Uterus (tissue), 4 donors: ENCODE measurements around the gene GRM8. TPM values are rescaled to one million over a fixed set of nuclear protein-coding genes. Genes with fewer than 3 reads are reported as not detected.

Source experiments
- DNase-seq, 2 donors: peaks; one replicate each; pipeline ENCODE4 v3.0.0-alpha.2; 2019 to 2020
- H3K27ac ChIP-seq, 2 donors: fragments of 200-600 bp; sonication (generic); 1 replicate in 1 of 2; 2 replicates in 1 of 2; pipeline ENCODE4 v1.5.1; 2016 to 2018
- H3K27me3 ChIP-seq, 2 donors: fragments of 200-600 bp; sonication (generic); one replicate each; pipeline ENCODE4 v1.5.1; 2018 to 2019; ENCODE audit warnings: control low read depth in 1 of 2
- H3K36me3 ChIP-seq, 2 donors: fragments of 200-600 bp; sonication (generic); one replicate each; pipeline ENCODE4 v1.5.1; 2019; ENCODE audit warnings: control low read depth in 1 of 2
- H3K4me1 ChIP-seq, 2 donors: fragments of 200-600 bp; sonication (generic); one replicate each; pipeline ENCODE4 v1.5.1; 2018 to 2019; ENCODE audit warnings: control low read depth in 1 of 2
- H3K4me3 ChIP-seq, 2 donors: fragments of 200-600 bp; sonication (generic); 1 replicate in 1 of 2; 2 replicates in 1 of 2; pipeline ENCODE4 v1.5.1; 2018 to 2019; ENCODE audit warnings: mild to moderate bottlenecking in 1 of 2
- H3K9me3 ChIP-seq, 2 donors: fragments of 200-600 bp; sonication (generic); one replicate each; pipeline ENCODE4 v1.5.1; 2019; ENCODE audit warnings: control low read depth in 1 of 2
- POLR2A ChIP-seq, 2 donors: fragments of 450-650 bp; IDR thresholded peaks; one replicate each; pipeline ENCODE4 v1.6.1; 2016; ENCODE audit warnings: antibody characterized with exemption in 2 of 2, mild to moderate bottlenecking in 1 of 2, moderate library complexity in 1 of 2
- intact Hi-C: fragments of 100-400 bp; cut with DNase I; formaldehyde crosslinking; loops from one replicate; pipeline ENCODE4 v1.15.1; 2023; ENCODE audit warnings: low total_unique reads
- total RNA-seq, 4 donors: library from RNA; depleted of rRNA in 3 of 4; stranded (reverse); fragments of >200 nt in 3 of 4; gene quantifications; one replicate each; pipeline versions ENCODE4 v1.1.0 to v1.2.4, GENCODE V29; 2014 to 2023
- TF ChIP-seq, protein P1 (sequence below), 4 experiments: fragments of 200-600 bp in 2 of 4; fragments of 450-650 bp in 2 of 4; sonication (generic) in 2 of 4; IDR thresholded peaks; one replicate each; pipeline ENCODE4 v1.5.1; 2016 to 2019; ENCODE audit warnings: antibody characterized with exemption in 4 of 4, mild to moderate bottlenecking in 2 of 4, moderate library complexity in 1 of 4
- donor health status: DM: yes; HTN: yes; CAD: no.

GRM8 gene
- total RNA-seq, 4 donors from 2014 or later, result 3.9 TPM; not detected in 3

DNA sequence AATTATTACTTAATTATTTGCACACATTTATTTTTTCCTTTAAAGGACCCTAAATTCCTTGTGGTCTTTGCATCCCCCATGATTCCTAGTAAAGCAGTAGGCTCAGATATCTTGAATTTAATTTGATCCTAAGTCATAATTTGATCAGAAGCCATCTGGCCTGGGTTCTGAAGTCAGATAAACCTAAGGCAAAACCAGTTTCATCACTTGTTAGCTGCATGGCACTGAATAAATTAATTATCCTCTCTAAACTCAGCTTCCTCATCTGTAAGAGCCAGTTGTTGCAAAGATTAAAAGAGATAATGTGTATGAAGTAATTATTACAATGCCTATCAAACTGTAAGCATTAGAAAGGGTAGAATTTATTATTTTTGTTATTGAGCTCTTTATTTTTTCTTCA, 293.1 kb downstream of the GRM8 start:
- TF ChIP-seq POLR2A (IDR thresholded peaks at IDR 0.05), result no peak
- TF ChIP-seq, protein P1, sequence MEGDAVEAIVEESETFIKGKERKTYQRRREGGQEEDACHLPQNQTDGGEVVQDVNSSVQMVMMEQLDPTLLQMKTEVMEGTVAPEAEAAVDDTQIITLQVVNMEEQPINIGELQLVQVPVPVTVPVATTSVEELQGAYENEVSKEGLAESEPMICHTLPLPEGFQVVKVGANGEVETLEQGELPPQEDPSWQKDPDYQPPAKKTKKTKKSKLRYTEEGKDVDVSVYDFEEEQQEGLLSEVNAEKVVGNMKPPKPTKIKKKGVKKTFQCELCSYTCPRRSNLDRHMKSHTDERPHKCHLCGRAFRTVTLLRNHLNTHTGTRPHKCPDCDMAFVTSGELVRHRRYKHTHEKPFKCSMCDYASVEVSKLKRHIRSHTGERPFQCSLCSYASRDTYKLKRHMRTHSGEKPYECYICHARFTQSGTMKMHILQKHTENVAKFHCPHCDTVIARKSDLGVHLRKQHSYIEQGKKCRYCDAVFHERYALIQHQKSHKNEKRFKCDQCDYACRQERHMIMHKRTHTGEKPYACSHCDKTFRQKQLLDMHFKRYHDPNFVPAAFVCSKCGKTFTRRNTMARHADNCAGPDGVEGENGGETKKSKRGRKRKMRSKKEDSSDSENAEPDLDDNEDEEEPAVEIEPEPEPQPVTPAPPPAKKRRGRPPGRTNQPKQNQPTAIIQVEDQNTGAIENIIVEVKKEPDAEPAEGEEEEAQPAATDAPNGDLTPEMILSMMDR (IDR thresholded peaks at IDR 0.05), result no peak
- no peaks in the 10 kb centered on the region for H3K9me3 ChIP-seq
- H3K27me3 ChIP-seq, result no peaks in the 10 kb centered on the region
- DNase-seq, result no peak
- no peak overlapping the region for H3K4me3 ChIP-seq
- H3K27ac ChIP-seq, result no peak overlapping the region
- intact Hi-C loops, result no loop called here
- no peaks in the 10 kb centered on the region for H3K36me3 ChIP-seq
- no peaks in the 10 kb centered on the region for H3K4me1 ChIP-seq

DNA sequence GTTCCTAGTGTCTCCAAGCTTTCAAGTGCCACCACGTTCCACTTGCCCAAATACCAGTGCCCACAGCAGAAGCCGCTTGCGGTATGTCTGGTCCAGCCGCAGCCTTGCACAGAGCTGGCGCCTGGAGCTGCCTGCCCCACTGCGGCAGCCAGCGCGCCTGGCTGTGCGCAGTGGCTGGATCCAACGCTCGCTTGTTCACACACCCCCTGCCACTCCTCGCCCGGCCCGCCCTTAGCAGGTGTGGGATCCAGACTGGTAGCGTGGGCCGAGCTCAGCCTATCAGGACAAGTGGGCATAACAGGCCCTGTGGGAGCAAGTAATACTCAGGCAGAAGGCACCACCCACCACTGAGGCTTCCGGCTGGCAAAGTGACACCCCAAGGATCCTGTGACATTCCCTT, 294.4 kb downstream of the GRM8 start:
- Histone ChIP-seq H3K36me3 (no peaks in the 10 kb centered on the region), H3K4me1 (no peaks in the 10 kb centered on the region), H3K27ac (no peak overlapping the region), H3K9me3 (no peaks in the 10 kb centered on the region), H3K4me3 (no peak overlapping the region), H3K27me3 (no peaks in the 10 kb centered on the region)
- TF ChIP-seq POLR2A (IDR thresholded peaks at IDR 0.05), result no peak
- TF ChIP-seq, protein P1 (IDR thresholded peaks at IDR 0.05), result no peak
- no peak for DNase-seq
- intact Hi-C loops, result no loop called here

DNA sequence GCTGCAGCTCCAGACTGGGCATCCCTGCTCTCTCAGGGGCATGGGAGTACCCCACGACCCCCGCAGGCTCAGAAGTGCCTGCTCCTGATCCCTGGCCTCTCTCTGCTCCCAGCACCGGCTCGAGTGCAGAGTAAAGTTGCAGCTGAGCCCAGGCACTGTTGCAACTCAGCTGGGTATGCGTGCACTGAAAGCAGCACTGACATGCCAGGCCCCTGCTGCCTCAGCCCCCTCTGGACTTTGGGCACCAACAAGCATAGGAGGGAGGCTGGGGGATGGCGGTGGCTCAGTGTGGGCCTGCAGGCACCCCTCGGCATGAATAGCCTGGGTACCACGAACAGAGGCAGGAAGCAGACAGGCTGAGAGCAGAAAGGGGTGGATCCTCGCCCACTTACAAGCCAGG, 295.3 kb downstream of the GRM8 start:
- Histone ChIP-seq H3K9me3 (no peaks in the 10 kb centered on the region), H3K27me3 (no peaks in the 10 kb centered on the region), H3K36me3 (no peaks in the 10 kb centered on the region), H3K4me1 (no peaks in the 10 kb centered on the region), H3K27ac (no peak overlapping the region), H3K4me3 (no peak overlapping the region)
- DNase-seq, result no peak
- TF ChIP-seq, protein P1 (IDR thresholded peaks at IDR 0.05), result no peak
- TF ChIP-seq POLR2A (IDR thresholded peaks at IDR 0.05), result no peak
- intact Hi-C loops, result no loop called here

DNA sequence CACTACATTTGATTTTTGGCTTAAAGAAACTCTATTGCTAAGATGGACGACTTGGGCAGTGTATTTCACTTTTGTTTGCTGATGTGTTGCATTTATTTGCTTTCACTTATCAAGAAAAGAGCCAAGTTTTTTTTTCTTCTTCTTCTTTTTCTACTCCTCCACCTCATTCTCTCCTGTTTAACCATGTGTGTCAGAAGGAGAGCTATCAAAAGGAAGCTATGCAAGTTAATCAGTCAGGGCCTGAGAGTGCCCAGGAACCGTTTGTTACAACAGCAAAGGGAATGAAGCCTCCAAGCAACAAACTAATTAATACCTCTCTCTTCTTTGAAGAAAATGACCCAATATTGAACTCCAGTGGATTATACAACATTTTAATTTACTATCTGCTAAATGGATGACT, 299.3 kb downstream of the GRM8 start:
- TF ChIP-seq, protein P1 (IDR thresholded peaks at IDR 0.05), result no peak
- TF ChIP-seq POLR2A (IDR thresholded peaks at IDR 0.05), result no peak
- intact Hi-C loops, result no loop called here
- DNase-seq, result no peak
- Histone ChIP-seq H3K4me3 (no peak overlapping the region), H3K4me1 (no peaks in the 10 kb centered on the region), H3K27ac (no peak overlapping the region), H3K9me3 (no peaks in the 10 kb centered on the region), H3K36me3 (no peaks in the 10 kb centered on the region), H3K27me3 (no peaks in the 10 kb centered on the region)

DNA sequence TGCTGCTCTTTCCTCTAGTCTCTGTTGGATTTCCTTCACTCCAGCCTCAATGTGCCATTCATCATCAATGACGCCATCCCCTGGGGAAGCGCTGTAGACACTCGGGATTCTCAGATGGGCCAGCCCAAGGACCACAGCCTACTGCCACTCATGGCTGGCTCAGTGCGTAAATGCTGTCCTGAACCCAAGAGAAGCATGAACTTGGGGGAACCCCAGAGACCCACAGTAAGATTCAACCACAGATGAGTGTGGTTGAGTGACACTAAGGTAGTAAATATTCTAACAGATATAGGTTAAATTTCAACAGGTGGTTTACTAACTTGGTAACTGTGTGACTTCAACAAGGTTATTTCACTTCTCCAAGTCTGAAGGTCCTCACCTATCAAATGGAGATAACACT, 304.1 kb downstream of the GRM8 start:
- TF ChIP-seq POLR2A (IDR thresholded peaks at IDR 0.05), result no peak
- TF ChIP-seq, protein P1 (IDR thresholded peaks at IDR 0.05), result no peak
- intact Hi-C loops, result no loop called here

More for the DNA sequence above, 304.1 kb downstream of the GRM8 start:
- no peaks in the 10 kb centered on the region for H3K36me3 ChIP-seq
- no peak overlapping the region for H3K27ac ChIP-seq
- H3K4me3 ChIP-seq, result no peak overlapping the region
- DNase-seq, result no peak
- no peaks in the 10 kb centered on the region for H3K27me3 ChIP-seq
- no peaks in the 10 kb centered on the region for H3K4me1 ChIP-seq
- no peaks in the 10 kb centered on the region for H3K9me3 ChIP-seq
